ENCODE measurements around the gene SYTL3. TPM values are rescaled to one million over a fixed set of nuclear protein-coding genes. Genes with fewer than 3 reads are reported as not detected.

Gene SYTL3
- total and polyA plus RNA-seq, 11 donors, result 4.0 to 14.6 (median 8.2) TPM

DNA sequence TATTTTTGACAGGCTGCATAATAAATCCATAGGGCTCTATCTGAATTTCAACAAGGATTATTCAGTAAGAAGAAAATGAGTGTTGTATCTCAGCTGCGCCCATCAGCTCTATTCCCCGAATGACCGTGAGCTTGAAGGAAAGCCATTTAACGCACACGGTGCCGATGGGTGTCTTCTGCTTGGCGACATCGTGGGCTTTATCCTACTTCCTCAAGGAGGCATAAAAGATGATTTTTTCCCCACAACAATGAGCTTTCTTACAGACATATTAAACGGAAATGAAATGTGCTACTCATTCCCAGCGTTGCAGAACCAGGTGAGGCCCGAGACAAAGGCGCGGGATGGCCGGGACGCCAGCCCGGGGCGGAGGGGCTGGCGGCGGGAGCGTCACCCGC, 6.0 kb upstream of the SYTL3 start:
- 1 to 2% (median 1%) methylated on average over 15 to 21 of the region's 21 CpGs for WGBS, 4 donors
- peaks cover 0 to 16% (median 8%) of the 10 kb centered on the region in 9 donors for H3K36me3 ChIP-seq

DNA sequence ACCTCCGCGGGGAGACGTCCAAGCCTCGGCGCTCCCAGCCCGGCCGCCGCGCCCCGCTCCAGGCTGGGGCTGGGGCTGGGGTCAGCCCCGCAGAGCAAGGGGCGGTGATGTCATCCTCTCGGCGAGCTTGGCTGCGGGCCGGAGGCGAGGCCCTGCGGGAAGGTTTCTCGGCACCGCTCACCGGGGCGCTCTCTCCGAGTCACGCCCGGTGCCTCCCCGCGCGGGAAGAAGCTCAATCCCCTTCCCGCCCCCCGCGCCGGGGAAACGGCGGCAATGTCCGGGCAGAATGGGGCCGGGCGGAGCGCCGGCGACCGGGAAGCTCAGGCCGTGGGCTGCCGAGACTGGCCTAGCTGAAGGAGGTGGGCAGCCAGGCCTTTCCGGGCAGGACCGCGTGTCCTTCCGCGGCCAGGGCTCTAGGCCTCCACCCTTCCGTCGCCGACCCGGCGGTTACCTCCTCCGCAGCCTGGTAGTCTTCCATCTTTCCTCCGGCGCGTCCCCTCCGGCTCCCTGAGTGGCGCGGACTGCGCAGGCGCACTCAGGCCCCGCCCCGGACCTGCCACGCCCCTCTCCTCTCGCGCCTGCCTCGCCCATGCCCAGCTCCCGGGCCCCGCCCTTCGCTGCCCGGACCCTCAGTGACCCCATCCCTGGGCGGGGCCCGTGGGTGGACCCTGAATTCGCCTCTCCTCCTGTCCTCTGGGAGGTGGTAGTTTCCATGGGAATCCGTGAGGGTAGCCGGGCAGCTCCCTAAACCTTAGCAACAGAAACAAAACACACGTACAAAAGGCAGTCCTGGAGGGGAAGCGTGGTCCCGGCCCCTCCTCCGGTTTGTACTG, 5.4 kb upstream of the SYTL3 start, which contains the start of gene DYNLT1:
DYNLT1 (minus strand) TSS at position 513 of the 833 bp plus-strand sequence; CDS start at position 478, 35 bp downstream.
- H3K4me1 ChIP-seq, result peaks cover 8 to 61% (median 39%) of the 10 kb centered on the region in 12 donors
- H3K27ac ChIP-seq, result peak within 1 kb of the TSS; percentile 94 to 100 (median 98)
- peak; percentile 93 to 97 (median 96) for DNase-seq
- WGBS, 4 donors, result 0 to 1% (median 1%) methylated on average over 24 to 81 of the region's 81 CpGs
- H3K9me3 ChIP-seq, result no peaks in the 10 kb centered on the region
- peaks cover 0 to 16% (median 6%) of the 10 kb centered on the region in 9 donors for H3K36me3 ChIP-seq
- H3K4me3 ChIP-seq, result peak within 1 kb of the TSS; percentile 72 to 99 (median 92)
- intact Hi-C loops (cut with DNase I), result loop anchor here in 3 of 10 donors (5.0 to 10.0 kb wide), 2 partner anchors 48 to 170 kb away; partner anchors contain the start of gene EZR (in 1 of the 3)
- peak; percentile 86 to 96 for TF ChIP-seq POLR2A (IDR thresholded peaks at IDR 0.05)
- TF ChIP-seq, protein P1, sequence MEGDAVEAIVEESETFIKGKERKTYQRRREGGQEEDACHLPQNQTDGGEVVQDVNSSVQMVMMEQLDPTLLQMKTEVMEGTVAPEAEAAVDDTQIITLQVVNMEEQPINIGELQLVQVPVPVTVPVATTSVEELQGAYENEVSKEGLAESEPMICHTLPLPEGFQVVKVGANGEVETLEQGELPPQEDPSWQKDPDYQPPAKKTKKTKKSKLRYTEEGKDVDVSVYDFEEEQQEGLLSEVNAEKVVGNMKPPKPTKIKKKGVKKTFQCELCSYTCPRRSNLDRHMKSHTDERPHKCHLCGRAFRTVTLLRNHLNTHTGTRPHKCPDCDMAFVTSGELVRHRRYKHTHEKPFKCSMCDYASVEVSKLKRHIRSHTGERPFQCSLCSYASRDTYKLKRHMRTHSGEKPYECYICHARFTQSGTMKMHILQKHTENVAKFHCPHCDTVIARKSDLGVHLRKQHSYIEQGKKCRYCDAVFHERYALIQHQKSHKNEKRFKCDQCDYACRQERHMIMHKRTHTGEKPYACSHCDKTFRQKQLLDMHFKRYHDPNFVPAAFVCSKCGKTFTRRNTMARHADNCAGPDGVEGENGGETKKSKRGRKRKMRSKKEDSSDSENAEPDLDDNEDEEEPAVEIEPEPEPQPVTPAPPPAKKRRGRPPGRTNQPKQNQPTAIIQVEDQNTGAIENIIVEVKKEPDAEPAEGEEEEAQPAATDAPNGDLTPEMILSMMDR (IDR thresholded peaks at IDR 0.05), result peak in 1 of 12 donors; percentile 13
- peak; percentile 94 to 96 (median 96) for ATAC-seq
- no peaks in the 10 kb centered on the region for H3K27me3 ChIP-seq

More for the DNA sequence above, 6.0 kb upstream of the SYTL3 start:
- intact Hi-C loops (cut with DNase I), result loop anchor here in 1 of 10 donors (10.0 kb wide), 1 partner anchor 171 kb away; the partner anchor contains the start of gene EZR
- TF ChIP-seq POLR2A (IDR thresholded peaks at IDR 0.05), result no peak
- TF ChIP-seq, protein P1 (IDR thresholded peaks at IDR 0.05), result no peak
- Histone ChIP-seq H3K27me3 (no peaks in the 10 kb centered on the region), H3K27ac (peak overlapping the region; percentile 94 to 100 (median 98)), H3K9me3 (no peaks in the 10 kb centered on the region), H3K4me3 (peak overlapping the region; percentile 72 to 99 (median 92)), H3K4me1 (peaks cover 2 to 58% (median 38%) of the 10 kb centered on the region in 12 donors)
- ATAC-seq (no peak), DNase-seq (no peak)

DNA sequence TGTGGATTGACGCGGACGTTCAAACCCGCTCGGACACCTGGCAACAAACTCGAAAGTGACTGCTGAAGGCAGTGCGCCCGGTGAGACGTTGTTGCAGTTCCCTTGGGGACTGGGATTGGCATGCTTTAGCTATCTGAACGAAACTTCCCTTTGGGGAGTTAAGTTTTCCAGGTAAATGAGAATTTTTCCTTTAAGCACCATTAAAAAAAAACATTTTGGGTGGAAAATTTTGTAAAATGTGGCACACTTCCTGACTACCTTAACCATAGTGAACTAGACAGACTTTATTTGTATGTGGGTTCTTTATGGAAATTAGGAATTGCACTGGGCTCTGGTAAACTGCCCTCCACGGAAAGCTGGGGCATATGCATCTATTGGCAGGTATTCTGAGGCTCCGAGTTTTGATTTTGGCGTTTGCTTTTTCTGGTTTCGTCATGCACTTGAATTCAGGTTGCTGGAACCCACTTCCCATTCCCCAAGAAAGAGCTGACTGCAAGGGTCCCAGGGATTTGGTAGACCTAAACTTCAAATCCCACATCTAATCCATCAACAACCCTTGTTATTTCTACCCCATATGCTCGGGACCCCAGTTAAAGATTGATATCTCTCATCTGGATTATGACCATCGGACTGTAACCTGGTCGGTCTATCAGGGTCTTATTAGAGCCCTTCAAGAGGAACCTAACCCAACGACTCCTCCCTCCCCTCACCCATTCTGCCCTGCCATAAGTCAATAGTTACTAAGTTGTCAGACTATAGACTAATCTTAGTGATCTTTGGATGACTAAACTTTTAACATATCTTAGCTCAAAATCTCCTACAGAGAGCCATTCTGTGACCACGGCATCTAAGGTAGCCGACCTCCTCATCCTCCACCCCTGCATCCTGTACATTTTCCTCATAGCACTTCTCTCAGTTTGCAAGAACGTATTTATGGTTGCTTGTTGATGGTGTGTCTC, 4.5 kb upstream of the SYTL3 start:
- H3K27me3 ChIP-seq, result no peaks in the 10 kb centered on the region
- WGBS, 4 donors, result 26 to 31% (median 28%) methylated on average over 21 of the region's 21 CpGs
- H3K4me3 ChIP-seq, result peak overlapping the region; percentile 72 to 99 (median 92)
- H3K36me3 ChIP-seq, result peaks cover 0 to 8% (median 0%) of the 10 kb centered on the region in 9 donors
- H3K4me1 ChIP-seq, result peaks cover 8 to 60% (median 38%) of the 10 kb centered on the region in 12 donors
- H3K9me3 ChIP-seq, result no peaks in the 10 kb centered on the region
- DNase-seq, result no peak
- no peak for TF ChIP-seq POLR2A (IDR thresholded peaks at IDR 0.05)
- TF ChIP-seq, protein P1 (IDR thresholded peaks at IDR 0.05), result no peak
- no peak for ATAC-seq
- intact Hi-C loops (cut with DNase I), result loop anchor here in 3 of 10 donors (5.0 to 10.0 kb wide), 2 partner anchors 47 to 169 kb away; partner anchors contain the start of gene EZR (in 1 of the 3)
- H3K27ac ChIP-seq, result peak overlapping the region; percentile 94 to 100 (median 98)
